Liver (tissue), 9 donors: ENCODE data around the gene GPRC5B. TPM values are rescaled to one million over a fixed set of nuclear protein-coding genes. Genes with fewer than 3 reads are reported as not detected.

ENCODE experiments used
- DNase-seq: peaks from one replicate; pipeline ENCODE4 v3.0.0-alpha.2; 2017; ENCODE audit warnings: low spot score
- H3K27ac ChIP-seq, 2 donors: one replicate each; pipeline ENCODE4 v1.7.0; 2013; ENCODE audit warnings: inconsistent platforms in 2 of 2, low read length in 2 of 2, control low read depth in 1 of 2, low read depth in 1 of 2, mild to moderate bottlenecking in 1 of 2
- H3K27me3 ChIP-seq, 4 donors: one replicate each; pipeline versions ENCODE4 v1.6.1 to v1.7.0; 2013; ENCODE audit warnings: low read length in 3 of 4, inconsistent platforms in 1 of 4, mild to moderate bottlenecking in 1 of 4, moderate library complexity in 1 of 4; ENCODE audit not compliant: control insufficient read depth in 4 of 4, insufficient read depth in 4 of 4
- H3K36me3 ChIP-seq, 4 donors: one replicate each; pipeline versions ENCODE4 v1.6.1 to v1.7.0; 2013; ENCODE audit warnings: low read length in 3 of 4, mild to moderate bottlenecking in 3 of 4, low read depth in 1 of 4, moderate library complexity in 1 of 4; ENCODE audit not compliant: control insufficient read depth in 4 of 4, insufficient read depth in 3 of 4
- H3K4me1 ChIP-seq, 4 donors: one replicate each; pipeline versions ENCODE4 v1.6.1 to v1.7.0; 2013; ENCODE audit warnings: low read length in 3 of 4, mild to moderate bottlenecking in 3 of 4, moderate library complexity in 1 of 4; ENCODE audit not compliant: control insufficient read depth in 4 of 4, insufficient read depth in 4 of 4
- H3K4me3 ChIP-seq, 3 donors: one replicate each; pipeline versions ENCODE4 v1.6.1 to v1.7.0; 2013; ENCODE audit warnings: low read length in 3 of 3, control low read depth in 1 of 3, low read depth in 1 of 3, mild to moderate bottlenecking in 1 of 3
- H3K9ac ChIP-seq, 2 donors: one replicate each; pipeline ENCODE4 v1.7.0; 2013; ENCODE audit warnings: low read length in 2 of 2, mild to moderate bottlenecking in 2 of 2, moderate library complexity in 2 of 2, control low read depth in 1 of 2, low read depth in 1 of 2
- H3K9me3 ChIP-seq, 4 donors: one replicate each; pipeline versions ENCODE4 v1.6.1 to v1.7.0; 2013; ENCODE audit warnings: low read length in 3 of 4; ENCODE audit not compliant: control insufficient read depth in 4 of 4
- EGR1 ChIP-seq, 2 donors: IDR thresholded peaks; 2 replicates each; pipeline ENCODE4 v1.6.1; 2016 to 2018; ENCODE audit warnings: antibody characterized with exemption in 2 of 2, low read depth in 2 of 2
- FOXA1 ChIP-seq: IDR thresholded peaks from 2 replicates; pipeline ENCODE4 v1.6.1; 2016; ENCODE audit warnings: antibody characterized with exemption
- GABPA ChIP-seq, 2 donors: IDR thresholded peaks in 1 of 2; conservative IDR thresholded peaks in 1 of 2; 2 replicates each; pipeline ENCODE4 v1.6.1; 2016; ENCODE audit warnings: antibody characterized with exemption in 2 of 2, mild to moderate bottlenecking in 1 of 2, moderate library complexity in 1 of 2
- HNF4A ChIP-seq, 2 donors: conservative IDR thresholded peaks; 2 replicates each; pipeline ENCODE4 v1.6.1; 2016; ENCODE audit warnings: antibody characterized with exemption in 2 of 2, mild to moderate bottlenecking in 2 of 2
- HNF4G ChIP-seq: IDR thresholded peaks from 2 replicates; pipeline ENCODE4 v1.6.1; 2016; ENCODE audit warnings: antibody characterized with exemption
- JUND ChIP-seq, 2 donors: IDR thresholded peaks; 2 replicates each; pipeline ENCODE4 v1.6.1; 2016; ENCODE audit warnings: antibody characterized with exemption in 2 of 2
- RAD21 ChIP-seq, 2 donors: IDR thresholded peaks; 2 replicates each; pipeline ENCODE4 v1.6.1; 2016; ENCODE audit warnings: antibody characterized with exemption in 2 of 2, mild to moderate bottlenecking in 2 of 2
- RXRA ChIP-seq, 2 donors: IDR thresholded peaks; 2 replicates each; pipeline ENCODE4 v1.6.1; 2017 to 2018; ENCODE audit warnings: antibody characterized with exemption in 2 of 2, mild to moderate bottlenecking in 1 of 2
- SP1 ChIP-seq: IDR thresholded peaks from 2 replicates; pipeline ENCODE4 v1.6.1; 2018; ENCODE audit warnings: antibody characterized with exemption, mild to moderate bottlenecking
- TAF1 ChIP-seq: conservative IDR thresholded peaks from 2 replicates; pipeline ENCODE4 v1.6.1; 2016; ENCODE audit warnings: antibody characterized with exemption, mild to moderate bottlenecking
- YY1 ChIP-seq: IDR thresholded peaks from 2 replicates; pipeline ENCODE4 v1.6.1; 2016; ENCODE audit warnings: antibody characterized with exemption, mild to moderate bottlenecking
- WGBS: extraction: QIAGEN DNeasy Blood & Tissue Kit; methylation state at CpG from one replicate; pipeline ENCODE4 v1.1.7; 2013; 5-methylcytosine and 5-hydroxymethylcytosine counted together
- polyA plus RNA-seq, 2 donors: library from polyadenylated mRNA; stranded (reverse) in 1 of 2; unstranded in 1 of 2; fragments of 200-250 nt in 1 of 2; fragments of >200 nt in 1 of 2; fragmentation: Nextera tagmentation in 1 of 2; extraction: Ambion mirVana in 1 of 2; gene quantifications; one replicate each; pipeline versions ENCODE4 v1.2.1 to v1.2.3, GENCODE V29; 2013 to 2015
- total RNA-seq, 2 donors: library from RNA; depleted of rRNA; stranded (reverse); fragments of >200 nt; gene quantifications; one replicate each; pipeline ENCODE4 v1.2.3, GENCODE V29; 2014
- TF ChIP-seq, protein P1 (sequence below): fragments of 150-350 bp; IDR thresholded peaks from 2 replicates; pipeline ENCODE4 v1.5.1; 2017; ENCODE audit warnings: improper control_type of control experiment, low read depth, low read length; ENCODE audit not compliant: missing input control
- TF ChIP-seq, protein P2 (sequence below): IDR thresholded peaks from 2 replicates; pipeline ENCODE4 v1.6.1; 2016; ENCODE audit warnings: antibody characterized with exemption
- TF ChIP-seq, protein P3 (sequence below): IDR thresholded peaks from 2 replicates; pipeline ENCODE4 v1.6.1; 2016; ENCODE audit warnings: antibody characterized with exemption
- TF ChIP-seq, protein P4 (sequence below): IDR thresholded peaks from 2 replicates; pipeline ENCODE4 v1.6.1; 2016; ENCODE audit warnings: antibody characterized with exemption, mild to moderate bottlenecking
- TF ChIP-seq, protein P5 (sequence below): IDR thresholded peaks from 2 replicates; pipeline ENCODE4 v1.6.1; 2016; ENCODE audit warnings: antibody characterized with exemption
- donor health status: healthy.
- donor health status: healthy.
- donor health status: healthy.
- donor health status: healthy.
- donor health status: healthy.

The GPRC5B gene
- total and polyA plus RNA-seq, 4 donors: 1.5 to 4.7 (median 2.7) TPM

DNA sequence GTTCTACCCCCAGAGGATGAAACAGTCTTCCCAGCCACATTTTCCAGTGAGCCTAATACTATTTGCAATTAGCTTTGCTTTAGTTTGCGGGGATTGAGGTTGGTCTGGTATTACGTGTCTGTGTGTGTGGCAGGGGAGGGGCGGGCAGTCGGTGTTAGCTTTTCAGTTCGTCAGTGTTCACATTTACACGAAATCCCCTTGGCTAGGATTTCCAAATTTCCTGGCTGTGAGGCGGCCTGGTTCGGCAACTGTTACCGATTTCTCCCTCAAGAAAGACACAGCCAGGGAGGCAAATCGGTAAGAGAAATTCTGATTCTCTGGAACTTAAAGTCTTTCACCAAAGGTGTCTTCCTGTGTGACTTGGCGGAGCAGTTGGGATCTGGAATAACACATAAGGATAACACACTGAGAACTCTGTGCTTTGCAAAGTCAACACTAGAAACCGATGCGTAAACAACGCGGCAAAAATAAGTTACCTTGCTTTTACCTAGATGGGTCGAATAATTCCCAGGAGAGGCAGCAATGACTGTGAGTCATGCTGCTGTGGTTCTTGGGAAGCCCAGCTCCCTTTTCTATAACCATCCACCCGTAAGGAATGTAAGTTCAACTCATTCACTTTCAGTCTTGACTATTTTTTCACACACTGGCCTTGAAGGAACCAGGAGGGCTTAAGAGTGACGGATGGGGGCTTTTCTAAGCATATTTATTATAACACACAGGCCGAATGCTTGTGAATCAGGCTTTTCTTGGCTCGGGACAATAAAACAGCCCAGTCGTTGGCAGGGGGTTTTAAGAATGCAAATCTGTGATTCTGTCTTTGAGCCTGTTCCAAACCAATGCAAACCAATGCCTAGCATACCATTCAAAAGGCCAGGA, 24.2 kb downstream of the GPRC5B start:
- no peaks in the 10 kb centered on the region for H3K27me3 ChIP-seq
- TF ChIP-seq RXRA (IDR thresholded peaks at IDR 0.05) (no peak), SP1 (no peak), GABPA (IDR thresholded peaks at IDR 0.05 in 1 of 2, conservative IDR thresholded peaks at IDR 0.05 in 1 of 2) (no peak), RAD21 (IDR thresholded peaks at IDR 0.05) (no peak), YY1 (no peak), TAF1 (no peak), HNF4A (conservative IDR thresholded peaks at IDR 0.05) (no peak), FOXA1 (no peak), HNF4G (no peak), JUND (IDR thresholded peaks at IDR 0.05) (no peak), EGR1 (IDR thresholded peaks at IDR 0.05; ENCODE audit: low read depth in 2 of 2) (no peak)
- TF ChIP-seq, protein P1, sequence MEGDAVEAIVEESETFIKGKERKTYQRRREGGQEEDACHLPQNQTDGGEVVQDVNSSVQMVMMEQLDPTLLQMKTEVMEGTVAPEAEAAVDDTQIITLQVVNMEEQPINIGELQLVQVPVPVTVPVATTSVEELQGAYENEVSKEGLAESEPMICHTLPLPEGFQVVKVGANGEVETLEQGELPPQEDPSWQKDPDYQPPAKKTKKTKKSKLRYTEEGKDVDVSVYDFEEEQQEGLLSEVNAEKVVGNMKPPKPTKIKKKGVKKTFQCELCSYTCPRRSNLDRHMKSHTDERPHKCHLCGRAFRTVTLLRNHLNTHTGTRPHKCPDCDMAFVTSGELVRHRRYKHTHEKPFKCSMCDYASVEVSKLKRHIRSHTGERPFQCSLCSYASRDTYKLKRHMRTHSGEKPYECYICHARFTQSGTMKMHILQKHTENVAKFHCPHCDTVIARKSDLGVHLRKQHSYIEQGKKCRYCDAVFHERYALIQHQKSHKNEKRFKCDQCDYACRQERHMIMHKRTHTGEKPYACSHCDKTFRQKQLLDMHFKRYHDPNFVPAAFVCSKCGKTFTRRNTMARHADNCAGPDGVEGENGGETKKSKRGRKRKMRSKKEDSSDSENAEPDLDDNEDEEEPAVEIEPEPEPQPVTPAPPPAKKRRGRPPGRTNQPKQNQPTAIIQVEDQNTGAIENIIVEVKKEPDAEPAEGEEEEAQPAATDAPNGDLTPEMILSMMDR: no peak
- TF ChIP-seq, protein P2, sequence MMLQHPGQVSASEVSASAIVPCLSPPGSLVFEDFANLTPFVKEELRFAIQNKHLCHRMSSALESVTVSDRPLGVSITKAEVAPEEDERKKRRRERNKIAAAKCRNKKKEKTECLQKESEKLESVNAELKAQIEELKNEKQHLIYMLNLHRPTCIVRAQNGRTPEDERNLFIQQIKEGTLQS: no peak
- TF ChIP-seq, protein P3, sequence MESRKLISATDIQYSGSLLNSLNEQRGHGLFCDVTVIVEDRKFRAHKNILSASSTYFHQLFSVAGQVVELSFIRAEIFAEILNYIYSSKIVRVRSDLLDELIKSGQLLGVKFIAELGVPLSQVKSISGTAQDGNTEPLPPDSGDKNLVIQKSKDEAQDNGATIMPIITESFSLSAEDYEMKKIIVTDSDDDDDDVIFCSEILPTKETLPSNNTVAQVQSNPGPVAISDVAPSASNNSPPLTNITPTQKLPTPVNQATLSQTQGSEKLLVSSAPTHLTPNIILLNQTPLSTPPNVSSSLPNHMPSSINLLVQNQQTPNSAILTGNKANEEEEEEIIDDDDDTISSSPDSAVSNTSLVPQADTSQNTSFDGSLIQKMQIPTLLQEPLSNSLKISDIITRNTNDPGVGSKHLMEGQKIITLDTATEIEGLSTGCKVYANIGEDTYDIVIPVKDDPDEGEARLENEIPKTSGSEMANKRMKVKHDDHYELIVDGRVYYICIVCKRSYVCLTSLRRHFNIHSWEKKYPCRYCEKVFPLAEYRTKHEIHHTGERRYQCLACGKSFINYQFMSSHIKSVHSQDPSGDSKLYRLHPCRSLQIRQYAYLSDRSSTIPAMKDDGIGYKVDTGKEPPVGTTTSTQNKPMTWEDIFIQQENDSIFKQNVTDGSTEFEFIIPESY: no peak
- TF ChIP-seq, protein P4, sequence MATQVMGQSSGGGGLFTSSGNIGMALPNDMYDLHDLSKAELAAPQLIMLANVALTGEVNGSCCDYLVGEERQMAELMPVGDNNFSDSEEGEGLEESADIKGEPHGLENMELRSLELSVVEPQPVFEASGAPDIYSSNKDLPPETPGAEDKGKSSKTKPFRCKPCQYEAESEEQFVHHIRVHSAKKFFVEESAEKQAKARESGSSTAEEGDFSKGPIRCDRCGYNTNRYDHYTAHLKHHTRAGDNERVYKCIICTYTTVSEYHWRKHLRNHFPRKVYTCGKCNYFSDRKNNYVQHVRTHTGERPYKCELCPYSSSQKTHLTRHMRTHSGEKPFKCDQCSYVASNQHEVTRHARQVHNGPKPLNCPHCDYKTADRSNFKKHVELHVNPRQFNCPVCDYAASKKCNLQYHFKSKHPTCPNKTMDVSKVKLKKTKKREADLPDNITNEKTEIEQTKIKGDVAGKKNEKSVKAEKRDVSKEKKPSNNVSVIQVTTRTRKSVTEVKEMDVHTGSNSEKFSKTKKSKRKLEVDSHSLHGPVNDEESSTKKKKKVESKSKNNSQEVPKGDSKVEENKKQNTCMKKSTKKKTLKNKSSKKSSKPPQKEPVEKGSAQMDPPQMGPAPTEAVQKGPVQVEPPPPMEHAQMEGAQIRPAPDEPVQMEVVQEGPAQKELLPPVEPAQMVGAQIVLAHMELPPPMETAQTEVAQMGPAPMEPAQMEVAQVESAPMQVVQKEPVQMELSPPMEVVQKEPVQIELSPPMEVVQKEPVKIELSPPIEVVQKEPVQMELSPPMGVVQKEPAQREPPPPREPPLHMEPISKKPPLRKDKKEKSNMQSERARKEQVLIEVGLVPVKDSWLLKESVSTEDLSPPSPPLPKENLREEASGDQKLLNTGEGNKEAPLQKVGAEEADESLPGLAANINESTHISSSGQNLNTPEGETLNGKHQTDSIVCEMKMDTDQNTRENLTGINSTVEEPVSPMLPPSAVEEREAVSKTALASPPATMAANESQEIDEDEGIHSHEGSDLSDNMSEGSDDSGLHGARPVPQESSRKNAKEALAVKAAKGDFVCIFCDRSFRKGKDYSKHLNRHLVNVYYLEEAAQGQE: no peak
- TF ChIP-seq, protein P5, sequence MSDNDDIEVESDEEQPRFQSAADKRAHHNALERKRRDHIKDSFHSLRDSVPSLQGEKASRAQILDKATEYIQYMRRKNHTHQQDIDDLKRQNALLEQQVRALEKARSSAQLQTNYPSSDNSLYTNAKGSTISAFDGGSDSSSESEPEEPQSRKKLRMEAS: no peak
- 73% methylated on average over 21 of the region's 21 CpGs for WGBS
- no peak overlapping the region for H3K9ac ChIP-seq
- no peaks in the 10 kb centered on the region for H3K4me1 ChIP-seq
- no peaks in the 10 kb centered on the region for H3K9me3 ChIP-seq
- H3K36me3 ChIP-seq: no peaks in the 10 kb centered on the region
- no peak overlapping the region for H3K4me3 ChIP-seq
- no peak overlapping the region for H3K27ac ChIP-seq
- no peak for DNase-seq
